T-cell (primary cell): ENCODE data around the gene PPDPF. TPM values are rescaled to one million over a fixed set of nuclear protein-coding genes. Genes with fewer than 3 reads are reported as not detected.

Experiments used
- ATAC-seq, 4 experiments: fragments of 200-7000 bp in 3 of 4; fragments of 150-1000 bp in 1 of 4; cut with Tn5 transposase; replicated peaks in 1 of 4; 1 replicate in 3 of 4; 2 replicates in 1 of 4; pipeline ENCODE4 v1.10.0; 2021; ENCODE audit warnings: moderate library complexity in 3 of 4, mild to moderate bottlenecking in 2 of 4, moderate number of reproducible peaks in 1 of 4
- CTCF ChIA-PET, 2 donors: fragments of 300-600 bp; sonication (Branson Sonifier 250); formaldehyde crosslinking; loops; one replicate each; lab custom pipeline; 2022; ENCODE audit warnings: antibody characterized with exemption in 2 of 2; lab: Charles Lee
- POLR2A ChIA-PET, 2 donors: fragments of 300-600 bp; sonication (Branson Sonifier 250); formaldehyde crosslinking; loops; one replicate each; lab custom pipeline; 2022; ENCODE audit warnings: antibody characterized with exemption in 2 of 2; lab: Charles Lee
- DNase-seq, 35 experiments: peaks; one replicate each; pipeline versions ENCODE4 v3.0.0 to v3.0.0-alpha.2; 2013 to 2023
- H3K27ac ChIP-seq: one replicate; pipeline ENCODE4 v1.5.1; 2013; ENCODE audit warnings: low read length
- H3K27me3 ChIP-seq, 2 experiments: replicated peaks in 1 of 2; 1 replicate in 1 of 2; 2 replicates in 1 of 2; pipeline versions ENCODE4 v1.6.1 to v1.7.0; 2013; ENCODE audit warnings: low read length in 1 of 2, mixed read lengths in 1 of 2; ENCODE audit not compliant: control insufficient read depth in 2 of 2, insufficient read depth in 2 of 2; ENCODE audit errors: extremely low read depth in 1 of 2
- H3K36me3 ChIP-seq, 2 donors: 1 replicate in 1 of 2; 2 replicates in 1 of 2; pipeline versions ENCODE4 v1.6.1 to v1.7.0; 2013; ENCODE audit warnings: low read length in 1 of 2; ENCODE audit not compliant: control insufficient read depth in 2 of 2, insufficient read depth in 1 of 2; ENCODE audit errors: extremely low read depth in 1 of 2
- H3K4me1 ChIP-seq, 2 experiments: 1 replicate in 1 of 2; 2 replicates in 1 of 2; pipeline versions ENCODE4 v1.6.1 to v1.7.0; 2013; ENCODE audit warnings: low read length in 2 of 2, mixed read lengths in 1 of 2; ENCODE audit not compliant: insufficient read depth in 2 of 2, control insufficient read depth in 1 of 2; ENCODE audit errors: extremely low read depth in 1 of 2
- H3K4me3 ChIP-seq, 2 donors: 1 replicate in 1 of 2; 2 replicates in 1 of 2; pipeline versions ENCODE4 v1.5.1 to v1.7.0; 2013; ENCODE audit warnings: mild to moderate bottlenecking in 2 of 2, low read length in 1 of 2, moderate library complexity in 1 of 2; ENCODE audit not compliant: control insufficient read depth in 1 of 2; ENCODE audit errors: extremely low read depth in 1 of 2
- H3K9me3 ChIP-seq: 2 replicates; pipeline ENCODE4 v1.7.0; 2013
- H3K27ac Mint-ChIP-seq, 2 donors: one replicate each; pipeline ENCODE4 v1.8.0; 2020 to 2021; ENCODE audit warnings: mild to moderate bottlenecking in 2 of 2, mixed read lengths in 2 of 2
- H3K27me3 Mint-ChIP-seq, 2 donors: one replicate each; pipeline ENCODE4 v1.8.0; 2021 to 2022; ENCODE audit warnings: mixed read lengths in 2 of 2
- H3K36me3 Mint-ChIP-seq: one replicate; pipeline ENCODE4 v1.8.0; 2021; ENCODE audit warnings: mixed read lengths
- H3K4me1 Mint-ChIP-seq, 3 donors: one replicate each; pipeline ENCODE4 v1.8.0; 2020 to 2022; ENCODE audit warnings: mixed read lengths in 3 of 3, mild to moderate bottlenecking in 1 of 3
- H3K4me3 Mint-ChIP-seq, 3 donors: one replicate each; pipeline ENCODE4 v1.8.0; 2020 to 2022; ENCODE audit warnings: mild to moderate bottlenecking in 3 of 3, mixed read lengths in 3 of 3, moderate library complexity in 3 of 3
- H3K9me3 Mint-ChIP-seq, 3 donors: one replicate each; pipeline ENCODE4 v1.8.0; 2020 to 2022; ENCODE audit warnings: mixed read lengths in 3 of 3
- WGBS: methylation state at CpG from one replicate; pipeline ENCODE4 v1.1.5; 2013; ENCODE audit warnings: missing lambda C conversion rate; ENCODE audit not compliant: insufficient coverage; 5-methylcytosine and 5-hydroxymethylcytosine counted together
- total RNA-seq, 35 experiments: library from RNA in 6 of 35; stranded (reverse) in 6 of 35; fragments of 120-200 nt in 1 of 35; gene quantifications; one replicate each; pipeline versions ENCODE4 v1.2.1 to v1.2.4 and lab custom pipeline; 2013 to 2026

The PPDPF gene
- total RNA-seq, 5 donors from 2014 or later (not counting 1 experiment from before 2014, with no cell fraction given) = 147 to 320 (median 300) TPM

- CTCF ChIA-PET = interaction anchor here in 1 of 2 donors (0.9 to 1.0 kb wide), 2 partner anchors 16 to 88 kb away, joined by 3 read pairs; no protein-coding TSS in a partner anchor
- 1% methylated on average over 24 of the region's 37 CpGs for WGBS
- peaks cover 0 to 6% of the 10 kb centered on the region in 2 donors for H3K27me3 Mint-ChIP-seq
Observed at GRCh38 chr20:63553251-63553932, 32.8 kb downstream of the PPDPF start.

GRCh38 chr20:63553933-63554290 lies 33.3 kb downstream of the PPDPF start, which contains the start of gene FNDC11:
FNDC11 (plus strand) TSS chr20:63554159; CDS start chr20:63555664, 1,505 bp downstream.
- ChIA-PET POLR2A (interaction anchor here in 1 of 2 donors (0.6 kb wide), 1 partner anchor 413 kb away, joined by 4 read pairs; no protein-coding TSS in a partner anchor), CTCF (no interaction called here)
- peak in 9 of 35 experiments; percentile 17 to 52 (median 32) for DNase-seq

More at GRCh38 chr20:63553251-63553932, 32.8 kb downstream of the PPDPF start:
- Mint-ChIP-seq H3K27ac (peak overlapping the region; percentile 88 to 90), H3K36me3 (no peaks in the 10 kb centered on the region), H3K4me1 (peaks cover 12 to 31% (median 18%) of the 10 kb centered on the region in 3 donors), H3K9me3 (no peaks in the 10 kb centered on the region), H3K4me3 (peak overlapping the region; percentile 59 to 76 (median 61))
- ATAC-seq (peak; percentile 73 to 84 (median 76)), DNase-seq (peak; percentile 74 to 93 (median 87))
- POLR2A ChIA-PET = interaction anchor here in 1 of 2 donors (0.6 kb wide), 1 partner anchor 426 kb away, joined by 3 read pairs; the partner anchor contains the start of gene SAMD10
- Histone ChIP-seq H3K27me3 (peaks cover 0 to 29% of the 10 kb centered on the region in 2 experiments), H3K9me3 (no peaks in the 10 kb centered on the region), H3K27ac (peak overlapping the region; percentile 86), H3K4me1 (peaks cover 19 to 37% of the 10 kb centered on the region in 2 experiments), H3K4me3 (peak overlapping the region; percentile 54 to 61), H3K36me3 (no peaks in the 10 kb centered on the region)

GRCh38 chr20:63554361-63555278 lies 34.1 kb downstream of the PPDPF start:
- H3K36me3 Mint-ChIP-seq = peaks cover 6% of the 10 kb centered on the region
- ATAC-seq (no peak), DNase-seq (peak in 3 of 35 experiments; percentile 18 to 41 (median 32))
- no peak overlapping the region for H3K27ac ChIP-seq
- H3K9me3 Mint-ChIP-seq = no peaks in the 10 kb centered on the region
- no peaks in the 10 kb centered on the region for H3K36me3 ChIP-seq
- H3K4me1 ChIP-seq = peaks cover 11 to 32% of the 10 kb centered on the region in 2 experiments
- peak overlapping the region; percentile 11 to 22 for H3K27ac Mint-ChIP-seq
- H3K4me1 Mint-ChIP-seq = peaks cover 11 to 27% (median 14%) of the 10 kb centered on the region in 3 donors
- peaks cover 0 to 4% of the 10 kb centered on the region in 2 donors for H3K27me3 Mint-ChIP-seq
- 76% methylated on average over 37 of the region's 38 CpGs for WGBS
- ChIA-PET CTCF (no interaction called here), POLR2A (interaction anchor here in 1 of 2 donors (0.6 kb wide), 1 partner anchor 413 kb away, joined by 4 read pairs; no protein-coding TSS in a partner anchor)
- H3K9me3 ChIP-seq = no peaks in the 10 kb centered on the region
- H3K4me3 Mint-ChIP-seq = peak overlapping the region; percentile 65 to 76 (median 72)
- H3K27me3 ChIP-seq = peaks cover 0 to 19% of the 10 kb centered on the region in 2 experiments
- H3K4me3 ChIP-seq = peak overlapping the region in 1 of 2 donors; percentile 61

More at GRCh38 chr20:63553933-63554290, 33.3 kb downstream of the PPDPF start, which contains the start of gene FNDC11:
- peaks cover 0 to 24% of the 10 kb centered on the region in 2 experiments for H3K27me3 ChIP-seq
- Mint-ChIP-seq H3K27ac (peak within 1 kb of the TSS; percentile 88 to 90), H3K36me3 (peaks cover 3% of the 10 kb centered on the region), H3K4me3 (peak within 1 kb of the TSS; percentile 65 to 76 (median 72)), H3K4me1 (peaks cover 12 to 31% (median 18%) of the 10 kb centered on the region in 3 donors), H3K9me3 (no peaks in the 10 kb centered on the region), H3K27me3 (peaks cover 0 to 4% of the 10 kb centered on the region in 2 donors)
- peak within 1 kb of the TSS; percentile 86 for H3K27ac ChIP-seq
- under 1% methylated on average over 34 of the region's 34 CpGs for WGBS
- peak in 3 of 4 experiments; percentile 7 to 9 (median 8) for ATAC-seq
- H3K9me3 ChIP-seq = no peaks in the 10 kb centered on the region
- H3K36me3 ChIP-seq = no peaks in the 10 kb centered on the region
- H3K4me3 ChIP-seq = peak within 1 kb of the TSS; percentile 54 to 61
- H3K4me1 ChIP-seq = peaks cover 15 to 32% of the 10 kb centered on the region in 2 experiments

GRCh38 chr20:63555661-63556381 lies 35.3 kb downstream of the PPDPF start:
- POLR2A ChIA-PET = interaction anchor here in 1 of 2 donors (0.6 kb wide), 1 partner anchor 251 kb away, joined by 4 read pairs; no protein-coding TSS in a partner anchor
- Mint-ChIP-seq H3K4me3 (no peak overlapping the region), H3K36me3 (peaks cover 12% of the 10 kb centered on the region), H3K27me3 (no peaks in the 10 kb centered on the region), H3K27ac (no peak overlapping the region), H3K4me1 (peaks cover 11 to 28% (median 14%) of the 10 kb centered on the region in 3 donors), H3K9me3 (no peaks in the 10 kb centered on the region)
- no peak overlapping the region for H3K27ac ChIP-seq
- DNase-seq (no peak), ATAC-seq (no peak)
- CTCF ChIA-PET = no interaction called here
- peaks cover 11 to 32% of the 10 kb centered on the region in 2 experiments for H3K4me1 ChIP-seq
- H3K36me3 ChIP-seq = peaks cover 7 to 11% of the 10 kb centered on the region in 2 donors
- no peak overlapping the region for H3K4me3 ChIP-seq
- no peaks in the 10 kb centered on the region for H3K9me3 ChIP-seq
- peaks cover 0 to 7% of the 10 kb centered on the region in 2 experiments for H3K27me3 ChIP-seq
- 95% methylated on average over 44 of the region's 45 CpGs for WGBS

- Histone ChIP-seq H3K4me3 (no peak overlapping the region), H3K4me1 (peaks cover 9 to 29% of the 10 kb centered on the region in 2 experiments)
- POLR2A ChIA-PET = no interaction called here
Observed at GRCh38 chr20:63556873-63557478, 36.4 kb downstream of the PPDPF start.

More at GRCh38 chr20:63556873-63557478, 36.4 kb downstream of the PPDPF start:
- H3K27me3 ChIP-seq = peaks cover 0 to 2% of the 10 kb centered on the region in 2 experiments
- no peak overlapping the region for H3K27ac Mint-ChIP-seq
- H3K9me3 ChIP-seq = no peaks in the 10 kb centered on the region
- no peaks in the 10 kb centered on the region for H3K9me3 Mint-ChIP-seq
- no peak overlapping the region for H3K4me3 Mint-ChIP-seq
- DNase-seq = no peak
- peaks cover 12% of the 10 kb centered on the region for H3K36me3 Mint-ChIP-seq
- H3K4me1 Mint-ChIP-seq = peaks cover 11 to 23% (median 13%) of the 10 kb centered on the region in 3 donors
- CTCF ChIA-PET = no interaction called here
- 85% methylated on average over 19 of the region's 23 CpGs for WGBS
- H3K27ac ChIP-seq = no peak overlapping the region
- no peaks in the 10 kb centered on the region for H3K27me3 Mint-ChIP-seq
- peaks cover 10 to 22% of the 10 kb centered on the region in 2 donors for H3K36me3 ChIP-seq
- no peak for ATAC-seq
